ENCODE results near the gene ADAM19.

GRCh38 chr5:157454273-157454672, 121.3 kb downstream of the ADAM19 start:
- TF ChIP-seq RCOR1 (IDR thresholded peaks at IDR 0.05; ENCODE audit: insufficient replicate concordance, low read length) (no peak), CEBPB (IDR thresholded peaks at IDR 0.05; ENCODE audit: low read depth, low read length) (no peak), POLR2A (IDR thresholded peaks at IDR 0.05; ENCODE audit: low read depth, low read length) (no peak), MXI1 (IDR thresholded peaks at IDR 0.05; ENCODE audit: borderline replicate concordance, low read depth, low read length) (no peak), MAZ (IDR thresholded peaks at IDR 0.05; ENCODE audit: borderline replicate concordance, low read depth, low read length) (no peak), USF2 (IDR thresholded peaks at IDR 0.05; ENCODE audit: low read depth, low read length) (no peak), SMC3 (IDR thresholded peaks at IDR 0.05; ENCODE audit: low read depth, low read length) (no peak), RFX5 (IDR thresholded peaks at IDR 0.05; ENCODE audit: low read depth, low read length) (no peak), BHLHE40 (IDR thresholded peaks at IDR 0.05; ENCODE audit: low read depth, low read length) (no peak), FOS (IDR thresholded peaks at IDR 0.05; ENCODE audit: low read depth, low read length) (no peak), CHD1 (IDR thresholded peaks at IDR 0.05; ENCODE audit: low read depth, low read length) (no peak), MAFK (IDR thresholded peaks at IDR 0.05; ENCODE audit: low read depth, low read length) (no peak), RAD21 (IDR thresholded peaks at IDR 0.05; ENCODE audit: low read length) (no peak)
- TF ChIP-seq, protein P1, sequence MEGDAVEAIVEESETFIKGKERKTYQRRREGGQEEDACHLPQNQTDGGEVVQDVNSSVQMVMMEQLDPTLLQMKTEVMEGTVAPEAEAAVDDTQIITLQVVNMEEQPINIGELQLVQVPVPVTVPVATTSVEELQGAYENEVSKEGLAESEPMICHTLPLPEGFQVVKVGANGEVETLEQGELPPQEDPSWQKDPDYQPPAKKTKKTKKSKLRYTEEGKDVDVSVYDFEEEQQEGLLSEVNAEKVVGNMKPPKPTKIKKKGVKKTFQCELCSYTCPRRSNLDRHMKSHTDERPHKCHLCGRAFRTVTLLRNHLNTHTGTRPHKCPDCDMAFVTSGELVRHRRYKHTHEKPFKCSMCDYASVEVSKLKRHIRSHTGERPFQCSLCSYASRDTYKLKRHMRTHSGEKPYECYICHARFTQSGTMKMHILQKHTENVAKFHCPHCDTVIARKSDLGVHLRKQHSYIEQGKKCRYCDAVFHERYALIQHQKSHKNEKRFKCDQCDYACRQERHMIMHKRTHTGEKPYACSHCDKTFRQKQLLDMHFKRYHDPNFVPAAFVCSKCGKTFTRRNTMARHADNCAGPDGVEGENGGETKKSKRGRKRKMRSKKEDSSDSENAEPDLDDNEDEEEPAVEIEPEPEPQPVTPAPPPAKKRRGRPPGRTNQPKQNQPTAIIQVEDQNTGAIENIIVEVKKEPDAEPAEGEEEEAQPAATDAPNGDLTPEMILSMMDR (conservative IDR thresholded peaks at IDR 0.05; ENCODE audit: low read depth, low read length), result no peak
